Motor neuron (in vitro differentiated cells): ENCODE data around the gene SHKBP1. TPM values are rescaled to one million over a fixed set of nuclear protein-coding genes. Genes with fewer than 3 reads are reported as not detected.

ENCODE experiments used
- ATAC-seq, 8 experiments: fragments of 200-7000 bp; cut with Tn5 transposase; replicated peaks in 6 of 8; 2 replicates each; pipeline ENCODE4 v1.8.0; 2021; ENCODE audit warnings: mild to moderate bottlenecking in 8 of 8, moderate library complexity in 8 of 8
- H3K27ac ChIP-seq, 2 donors: fragments of 250-450 bp; sonication (Bioruptor Pico); 2 replicates each; pipeline ENCODE4 v1.9.0; 2021; ENCODE audit warnings: antibody characterized with exemption in 2 of 2, mild to moderate bottlenecking in 2 of 2, moderate library complexity in 1 of 2
- H3K4me1 ChIP-seq, 2 donors: fragments of 250-450 bp; sonication (Bioruptor Pico); replicated peaks in 1 of 2; 2 replicates each; pipeline ENCODE4 v1.6.1; 2021; ENCODE audit warnings: antibody characterized with exemption in 2 of 2, mild to moderate bottlenecking in 2 of 2, moderate library complexity in 1 of 2
- H3K4me3 ChIP-seq, 5 donors: fragments of 250-450 bp; sonication (Bioruptor Pico); 2 replicates each; pipeline ENCODE4 v1.9.0; 2021; ENCODE audit warnings: antibody characterized with exemption in 5 of 5, mild to moderate bottlenecking in 5 of 5, moderate library complexity in 4 of 5
- WGBS, 10 experiments: fragments of 450-650 bp; shearing (Covaris generic); methylation state at CpG; one replicate each; pipeline ENCODE4 v1.0.0; 2022; 5-methylcytosine and 5-hydroxymethylcytosine counted together
- in situ Hi-C, 9 experiments: fragments of 400-800 bp; cut with MboI; loops; one replicate each; pipeline ENCODE4 v1.15.0; 2021; ENCODE audit warnings: low sequenced_read_pairs in 9 of 9, low pct_unique_long_range_greater_than_20kb in 2 of 9; ENCODE audit not compliant: unreplicated experiment in 9 of 9
- total RNA-seq, 8 experiments: library from RNA; unstranded; fragments of 300-600 nt; gene quantifications; 2 replicates each; pipeline versions ENCODE4 v1.2.3 to v1.2.4, GENCODE V29; 2022

SHKBP1 gene, protein sequence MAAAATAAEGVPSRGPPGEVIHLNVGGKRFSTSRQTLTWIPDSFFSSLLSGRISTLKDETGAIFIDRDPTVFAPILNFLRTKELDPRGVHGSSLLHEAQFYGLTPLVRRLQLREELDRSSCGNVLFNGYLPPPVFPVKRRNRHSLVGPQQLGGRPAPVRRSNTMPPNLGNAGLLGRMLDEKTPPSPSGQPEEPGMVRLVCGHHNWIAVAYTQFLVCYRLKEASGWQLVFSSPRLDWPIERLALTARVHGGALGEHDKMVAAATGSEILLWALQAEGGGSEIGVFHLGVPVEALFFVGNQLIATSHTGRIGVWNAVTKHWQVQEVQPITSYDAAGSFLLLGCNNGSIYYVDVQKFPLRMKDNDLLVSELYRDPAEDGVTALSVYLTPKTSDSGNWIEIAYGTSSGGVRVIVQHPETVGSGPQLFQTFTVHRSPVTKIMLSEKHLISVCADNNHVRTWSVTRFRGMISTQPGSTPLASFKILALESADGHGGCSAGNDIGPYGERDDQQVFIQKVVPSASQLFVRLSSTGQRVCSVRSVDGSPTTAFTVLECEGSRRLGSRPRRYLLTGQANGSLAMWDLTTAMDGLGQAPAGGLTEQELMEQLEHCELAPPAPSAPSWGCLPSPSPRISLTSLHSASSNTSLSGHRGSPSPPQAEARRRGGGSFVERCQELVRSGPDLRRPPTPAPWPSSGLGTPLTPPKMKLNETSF
- total RNA-seq = 10 to 100 TPM in 7 of 8 experiments, 1 to 10 TPM in 1; 10.0 to 37.1 (median 21.2) TPM

DNA sequence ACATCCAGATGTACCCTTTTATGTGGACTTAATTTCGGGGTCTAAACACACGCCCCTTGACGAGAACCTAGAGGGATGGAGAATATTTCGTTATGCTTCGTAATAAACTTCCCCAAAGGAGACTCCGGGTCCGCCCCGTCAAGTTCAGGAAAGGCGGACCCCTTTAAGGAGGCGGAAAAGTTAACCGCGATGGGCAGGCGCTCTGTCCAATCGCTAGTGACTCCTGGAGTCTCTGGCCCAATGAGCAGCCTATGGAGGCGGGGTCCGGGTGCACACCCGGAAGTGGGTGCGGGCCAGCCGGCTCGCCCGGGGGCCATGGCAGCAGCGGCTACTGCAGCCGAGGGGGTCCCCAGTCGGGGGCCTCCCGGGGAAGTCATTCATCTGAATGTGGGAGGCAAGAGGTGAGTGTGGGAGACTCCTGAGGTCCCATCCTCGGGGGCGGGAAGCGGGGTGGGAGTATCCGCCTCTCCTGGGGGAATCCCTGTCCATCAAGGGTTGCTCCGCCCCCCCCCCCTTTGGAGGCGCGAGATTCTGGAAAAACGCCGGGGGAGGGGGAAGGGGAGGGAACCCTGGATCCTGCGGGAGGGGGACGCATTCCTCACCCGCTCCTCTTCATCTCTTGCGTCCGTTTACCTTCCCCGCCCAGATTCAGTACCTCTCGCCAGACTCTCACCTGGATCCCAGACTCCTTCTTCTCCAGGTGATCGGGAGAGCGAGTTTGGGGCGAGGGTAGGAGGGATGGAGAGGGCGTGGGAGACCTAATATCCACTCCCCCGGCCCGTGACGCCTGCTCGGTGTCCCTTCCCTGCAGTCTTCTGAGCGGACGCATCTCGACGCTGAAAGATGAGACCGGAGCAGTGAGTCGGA is at the start of gene SHKBP1:
Gene SHKBP1, plus strand, starts transcription at position 289 of the 867 bp plus-strand sequence. Its CDS starts 27 bp downstream, at position 316.
- 0% methylated on average over 1 to 5 of the region's 55 CpGs; no CpG with 5 or more reads in 6 of the 10 experiments for WGBS, 10 experiments
- ATAC-seq = peak; percentile 98 to 100 (median 99)
- H3K4me3 ChIP-seq = peak within 1 kb of the TSS; percentile 57 to 77 (median 67)
- H3K27ac ChIP-seq = no peak within 1 kb of the TSS
- peaks cover 3% of the 10 kb centered on the region in 2 donors for H3K4me1 ChIP-seq
- in situ Hi-C loops = no loop called here

DNA sequence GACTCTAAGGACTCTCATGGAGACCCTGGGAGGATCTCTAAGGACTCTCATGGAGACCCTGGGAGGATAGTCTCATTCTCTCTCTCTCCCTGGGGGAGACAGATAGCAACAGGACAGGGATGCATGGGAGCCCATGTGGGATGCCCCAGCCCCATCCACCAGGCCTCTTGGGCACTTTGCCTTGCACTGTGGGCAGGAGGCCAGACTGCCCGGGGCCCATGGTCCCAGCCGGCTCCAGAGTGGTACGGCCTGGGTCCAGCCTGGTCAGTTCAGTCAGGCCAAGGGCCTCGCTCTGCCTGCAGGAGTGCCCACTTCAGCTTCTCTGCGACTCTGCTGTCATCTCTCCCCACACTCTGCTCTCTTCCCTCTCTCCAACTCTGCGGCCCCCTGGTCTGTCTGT is 48.6 kb upstream of the SHKBP1 start:
- Histone ChIP-seq H3K4me3 (no peak overlapping the region), H3K4me1 (peaks cover 0 to 6% of the 10 kb centered on the region in 2 donors), H3K27ac (no peak overlapping the region)
- in situ Hi-C loops = no loop called here
- 30 to 84% (median 64%) methylated on average over 1 to 5 of the region's 6 CpGs; no CpG with 5 or more reads in 1 of the 10 experiments for WGBS, 10 experiments
- ATAC-seq = no peak

DNA sequence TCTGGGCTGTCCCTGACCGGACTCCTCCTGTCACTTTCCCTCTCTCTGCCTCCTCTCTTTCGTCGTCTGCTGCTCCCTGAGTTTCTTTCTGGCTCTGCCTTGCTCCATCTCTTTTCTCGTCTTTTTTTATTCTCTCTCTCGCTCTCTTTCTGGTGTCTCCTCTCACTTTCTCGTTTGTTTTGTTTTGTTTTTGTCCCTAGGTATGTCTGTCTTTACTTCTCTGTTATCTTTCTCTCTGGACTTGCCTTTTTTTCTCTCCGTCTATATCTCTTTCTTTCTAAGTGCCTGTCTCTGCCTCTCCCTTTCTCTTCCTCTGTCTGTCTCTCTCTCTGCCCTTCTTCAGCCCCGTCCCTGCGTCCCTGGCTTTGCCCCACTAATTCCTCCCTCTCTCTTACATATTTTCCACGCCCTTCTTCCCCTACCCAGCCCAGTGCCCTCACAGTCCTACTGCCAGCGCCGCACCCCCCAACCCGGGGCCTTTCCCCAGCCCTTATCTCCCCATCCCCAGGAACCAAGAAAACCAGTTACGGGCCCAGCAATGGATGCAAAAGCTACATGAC is 48.1 kb upstream of the SHKBP1 start:
- no peak overlapping the region for H3K27ac ChIP-seq
- ATAC-seq = no peak
- H3K4me1 ChIP-seq = peaks cover 0 to 6% of the 10 kb centered on the region in 2 donors
- in situ Hi-C loops = no loop called here
- H3K4me3 ChIP-seq = no peak overlapping the region
- WGBS, 10 experiments = 37 to 89% (median 71%) methylated on average over 3 to 13 of the region's 14 CpGs; no CpG with 5 or more reads in 1 of the 10 experiments

DNA sequence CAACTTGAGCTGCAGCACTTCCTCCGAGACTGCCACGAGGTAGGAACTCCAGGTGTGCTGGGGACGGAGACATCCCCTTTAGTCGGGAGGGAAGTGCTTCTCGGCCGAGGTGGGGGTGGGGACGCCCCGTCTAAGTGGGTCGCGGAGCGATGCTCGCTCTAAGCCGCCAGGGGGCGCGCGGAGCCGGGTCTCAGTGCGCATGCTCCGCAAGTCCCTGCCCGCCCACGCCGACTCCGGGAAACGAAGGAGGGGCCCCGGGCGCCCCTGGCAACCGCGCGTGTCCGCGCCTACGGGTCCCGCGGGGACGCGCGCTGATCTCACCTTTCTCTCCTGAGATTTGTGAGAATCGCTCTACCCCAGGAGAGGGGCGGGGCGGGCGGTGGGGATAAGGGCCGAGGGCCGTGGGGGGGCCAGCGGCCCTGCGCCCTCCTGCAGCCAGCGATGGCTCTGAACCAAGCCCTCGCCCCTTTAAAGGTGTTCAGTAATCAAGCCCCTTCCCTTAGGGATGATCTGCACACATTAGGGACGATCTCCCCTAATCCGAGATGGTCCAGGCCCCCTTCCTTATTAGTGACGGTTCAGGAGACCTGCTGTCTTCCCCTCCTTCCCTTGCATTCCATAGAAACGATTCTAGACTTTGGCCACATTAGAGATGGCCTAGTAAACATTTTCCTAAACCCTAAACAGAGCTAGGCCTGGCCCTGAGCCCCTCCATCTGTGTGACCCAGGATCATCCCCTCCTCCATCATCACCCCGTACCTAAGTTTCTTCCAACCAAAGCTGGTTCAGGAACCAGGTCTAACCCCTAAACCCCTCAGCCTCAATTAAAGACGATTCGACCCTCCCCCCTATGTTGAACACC is 47.3 kb upstream of the SHKBP1 start:
- H3K4me3 ChIP-seq = peak overlapping the region; percentile 18 to 41 (median 36)
- in situ Hi-C loops = no loop called here
- no peak overlapping the region for H3K27ac ChIP-seq
- H3K4me1 ChIP-seq = peaks cover 0 to 6% of the 10 kb centered on the region in 2 donors
- peak; percentile 69 to 82 (median 80) for ATAC-seq
- WGBS, 10 experiments = 0 to 40% (median 32%) methylated on average over 1 to 12 of the region's 54 CpGs; no CpG with 5 or more reads in 4 of the 10 experiments

DNA sequence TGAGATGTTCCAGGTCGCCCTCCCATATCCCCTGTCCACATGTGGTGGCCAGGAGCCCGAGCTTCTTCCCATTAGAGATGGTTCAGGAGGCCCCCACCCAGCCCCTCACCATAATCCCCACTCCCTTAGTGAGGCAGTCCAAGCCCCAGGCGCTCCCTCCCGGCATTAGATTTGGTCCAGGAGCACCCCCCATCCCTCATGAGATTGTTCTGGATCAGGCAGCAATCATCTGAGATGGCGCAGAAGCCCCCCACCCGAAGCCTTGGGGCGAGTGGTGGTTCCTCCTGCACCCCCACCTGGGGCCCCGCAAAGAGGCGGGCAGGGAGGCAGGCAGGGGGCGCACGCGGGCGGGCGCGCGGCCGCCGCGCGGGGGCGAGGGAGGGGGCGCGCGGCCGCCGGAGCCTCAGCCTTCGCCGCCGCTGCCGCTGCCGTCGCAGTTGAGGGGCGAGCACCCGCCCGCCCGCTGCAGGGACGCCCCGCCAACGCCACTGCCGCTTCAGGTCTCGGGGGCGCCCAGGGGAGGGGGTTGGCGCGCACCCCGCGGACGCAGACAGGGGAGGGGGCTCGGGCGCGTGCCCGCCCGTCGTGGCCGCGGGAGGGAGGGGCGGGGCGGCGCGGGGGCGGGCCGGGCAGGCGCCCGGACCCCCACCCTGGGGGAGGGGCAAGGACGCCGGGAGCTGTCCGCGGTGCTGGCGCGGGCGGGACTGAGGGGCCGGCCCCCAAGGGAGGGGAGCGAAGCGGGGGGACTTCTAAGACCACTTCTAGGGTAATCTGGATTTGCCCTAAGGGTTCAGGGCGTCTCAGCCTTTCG is 46.4 kb upstream of the SHKBP1 start:
- in situ Hi-C loops = no loop called here
- Histone ChIP-seq H3K27ac (no peak overlapping the region), H3K4me1 (peaks cover 0 to 6% of the 10 kb centered on the region in 2 donors), H3K4me3 (peak overlapping the region; percentile 23 to 41 (median 36))
- WGBS, 10 experiments = no CpG with 5 or more reads among the region's 75 CpGs
- ATAC-seq = peak in 7 of 8 experiments; percentile 20 to 76 (median 52)

DNA sequence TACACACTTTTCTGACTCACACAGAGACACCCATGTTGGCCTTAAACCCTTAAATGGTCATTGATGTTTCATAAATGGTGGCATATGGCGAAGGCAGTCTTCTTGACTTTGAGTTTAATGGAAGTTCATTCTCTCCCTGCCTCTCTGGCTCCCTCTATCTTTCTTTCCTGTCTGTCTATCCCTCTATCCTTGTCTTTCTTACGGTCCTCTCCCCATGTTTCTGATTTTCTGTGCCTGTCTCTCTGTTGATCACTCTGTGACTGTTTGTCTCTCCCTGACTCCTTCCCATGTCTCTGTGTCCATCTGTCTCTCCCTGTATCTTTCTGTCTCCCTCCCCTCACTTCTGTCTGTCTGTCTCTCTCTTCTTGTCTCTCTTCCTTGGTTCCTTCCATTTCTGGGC is 43.2 kb upstream of the SHKBP1 start:
- no peak for ATAC-seq
- Histone ChIP-seq H3K4me3 (no peak overlapping the region), H3K4me1 (peaks cover 0 to 6% of the 10 kb centered on the region in 2 donors), H3K27ac (no peak overlapping the region)
- in situ Hi-C loops = no loop called here
- WGBS, 10 experiments = 17 to 81% (median 57%) methylated on average over 1 to 2 of the region's 2 CpGs; no CpG with 5 or more reads in 2 of the 10 experiments

DNA sequence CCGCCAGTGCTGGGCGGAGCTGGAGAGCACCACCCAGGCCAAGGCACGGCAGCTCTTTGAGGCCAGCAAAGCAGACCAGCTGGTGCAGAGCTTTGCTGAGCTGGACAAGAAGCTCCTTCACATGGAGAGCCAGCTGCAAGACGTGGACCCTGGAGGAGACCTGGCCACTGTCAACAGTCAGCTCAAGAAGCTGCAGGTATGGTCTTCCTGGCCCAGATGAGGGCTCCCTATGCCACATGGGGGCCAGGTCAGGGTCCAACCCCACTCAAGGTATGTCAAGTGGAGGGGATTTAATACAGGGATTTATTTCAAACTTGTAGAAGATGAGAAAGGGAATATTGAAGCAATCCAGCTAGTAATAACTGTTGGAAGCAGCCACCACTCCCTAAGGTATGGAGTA is 42.5 kb upstream of the SHKBP1 start:
- Histone ChIP-seq H3K27ac (no peak overlapping the region), H3K4me1 (peaks cover 0 to 6% of the 10 kb centered on the region in 2 donors), H3K4me3 (no peak overlapping the region)
- 75% methylated on average over 2 of the region's 4 CpGs; no CpG with 5 or more reads in 9 of the 10 experiments for WGBS, 10 experiments
- in situ Hi-C loops = no loop called here
- no peak for ATAC-seq

DNA sequence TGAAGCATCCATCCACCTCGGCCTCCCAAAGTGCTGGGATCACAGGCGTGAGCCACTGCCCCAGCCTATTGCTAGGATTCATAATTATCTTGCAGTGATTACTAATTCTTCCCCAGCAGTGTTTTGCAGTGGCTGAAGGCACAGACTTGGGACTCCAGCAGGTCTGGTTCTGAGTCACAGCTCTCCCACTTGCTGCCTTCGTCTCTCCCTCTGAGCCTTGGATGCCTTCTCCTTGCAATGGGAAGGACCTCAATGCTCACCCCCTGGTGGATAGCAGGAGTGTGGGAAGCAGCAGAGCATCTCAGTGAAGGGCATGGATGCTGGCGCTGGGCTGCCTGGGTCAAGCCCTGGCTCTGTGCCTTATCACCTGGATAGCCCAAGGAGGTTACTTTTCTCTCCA is 37.6 kb upstream of the SHKBP1 start:
- Histone ChIP-seq H3K27ac (no peak overlapping the region), H3K4me3 (no peak overlapping the region), H3K4me1 (no peaks in the 10 kb centered on the region)
- in situ Hi-C loops = no loop called here
- WGBS, 10 experiments = 14 to 54% (median 23%) methylated on average over 1 to 3 of the region's 4 CpGs; no CpG with 5 or more reads in 5 of the 10 experiments
- ATAC-seq = no peak

DNA sequence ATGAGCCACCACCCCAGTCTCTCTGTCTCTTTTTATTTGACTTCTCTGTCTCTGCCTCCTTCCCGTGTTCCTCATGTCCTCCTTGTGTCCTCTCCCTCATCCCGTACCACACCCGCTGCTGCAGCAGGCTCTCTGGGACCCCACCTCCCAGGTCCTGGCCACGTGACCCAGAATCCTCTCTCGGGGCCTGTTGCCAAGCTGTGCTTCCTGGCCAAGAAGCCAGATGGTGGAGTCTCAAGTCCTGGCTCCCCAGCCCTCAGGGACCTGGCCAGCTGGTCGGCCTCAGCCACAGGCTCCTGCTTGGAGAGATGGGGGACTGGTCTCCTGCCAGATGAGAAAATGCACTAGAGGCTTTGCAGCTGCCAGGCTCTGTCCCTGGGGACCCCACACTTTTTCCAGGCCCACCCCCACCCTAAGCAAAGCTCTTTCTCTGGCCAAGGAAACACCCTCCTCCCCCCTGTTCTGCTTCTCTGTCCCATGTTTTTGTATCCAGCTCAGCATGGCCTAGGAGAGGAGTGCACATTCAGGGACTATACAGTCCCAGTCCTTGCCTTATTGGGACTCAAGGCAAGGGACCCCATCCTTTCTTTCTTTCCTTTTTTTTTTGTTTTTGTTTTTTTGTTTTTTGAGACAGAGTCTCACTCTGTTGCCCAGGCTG is 34.3 kb upstream of the SHKBP1 start:
- in situ Hi-C loops = no loop called here
- WGBS, 10 experiments = 0 to 71% (median 37%) methylated on average over 1 to 5 of the region's 6 CpGs; no CpG with 5 or more reads in 6 of the 10 experiments
- ATAC-seq = peak in 3 of 8 experiments; percentile 88 to 98 (median 94)
- no peak overlapping the region for H3K4me3 ChIP-seq
- no peaks in the 10 kb centered on the region for H3K4me1 ChIP-seq
- no peak overlapping the region for H3K27ac ChIP-seq

DNA sequence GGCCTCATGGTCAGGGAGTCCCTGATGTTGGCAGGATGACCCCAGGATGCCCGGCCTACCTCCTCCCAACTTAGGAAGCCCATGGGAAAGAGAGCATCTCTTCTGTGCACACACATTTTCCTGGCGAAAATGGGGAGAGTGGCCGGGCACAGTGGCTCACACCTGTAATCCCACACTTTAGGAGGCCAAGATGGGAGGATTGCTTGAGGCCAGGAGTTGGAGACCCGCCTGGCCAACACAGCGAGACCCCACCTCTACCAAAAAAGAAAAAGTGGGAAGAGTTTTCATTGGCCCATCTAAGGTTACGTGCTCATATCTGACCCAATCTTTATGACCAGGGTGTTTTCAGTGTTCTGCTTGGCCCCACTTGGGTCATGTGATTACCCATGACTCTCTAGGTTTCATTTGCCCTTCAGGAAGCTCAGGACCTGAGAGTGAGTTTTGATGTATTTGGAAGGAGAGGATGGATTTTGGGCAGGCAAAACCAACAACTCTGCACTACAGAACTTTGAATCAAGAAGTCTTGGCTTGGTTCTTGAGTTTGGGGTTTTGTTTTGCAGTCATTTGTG is 33.6 kb upstream of the SHKBP1 start:
- in situ Hi-C loops = no loop called here
- WGBS, 10 experiments = 58 to 90% (median 71%) methylated on average over 1 to 5 of the region's 6 CpGs; no CpG with 5 or more reads in 3 of the 10 experiments
- Histone ChIP-seq H3K27ac (no peak overlapping the region), H3K4me1 (no peaks in the 10 kb centered on the region), H3K4me3 (no peak overlapping the region)
- no peak for ATAC-seq
